ENCODE measurements around the gene EVI5L.
"Not testable (repeated sequence)": the region's sequence is repeated elsewhere in the genome, so short reads cannot be mapped to it uniquely, and the experiment has no call there.

EVI5L gene

GRCh38 chr19:7801020-7801570, 28.9 kb upstream of the EVI5L start:
- Mint-ChIP-seq H3K27me3 (peaks cover 71% of the 10 kb centered on the region), H3K9me3 (no peaks in the 10 kb centered on the region), H3K27ac (no peak overlapping the region), H3K4me3 (no peak overlapping the region), H3K4me1 (peaks cover 7% of the 10 kb centered on the region)
- no peak for ATAC-seq
- DNase-seq, result no peak

- Mint-ChIP-seq H3K4me1 (peaks cover 18% of the 10 kb centered on the region), H3K27me3 (peaks cover 73% of the 10 kb centered on the region), H3K9me3 (peaks cover 8 to 10% of the 10 kb centered on the region in 2 donors), H3K4me3 (no peak overlapping the region), H3K27ac (no peak overlapping the region)
- DNase-seq (no peak), ATAC-seq (no peak)
Observed at GRCh38 chr19:7806234-7806633, 23.8 kb upstream of the EVI5L start.

- Mint-ChIP-seq H3K4me1 (peaks cover 18% of the 10 kb centered on the region), H3K27me3 (peaks cover 76% of the 10 kb centered on the region)
Observed at GRCh38 chr19:7806876-7807275, 23.1 kb upstream of the EVI5L start.

GRCh38 chr19:7808108-7808507, 21.9 kb upstream of the EVI5L start:
- peaks cover 18% of the 10 kb centered on the region for H3K4me1 Mint-ChIP-seq
- ATAC-seq (no peak), DNase-seq (no peak)
- H3K27me3 Mint-ChIP-seq, result peaks cover 68% of the 10 kb centered on the region
- no peak overlapping the region for H3K27ac Mint-ChIP-seq
- H3K4me3 Mint-ChIP-seq, result no peak overlapping the region
- H3K9me3 Mint-ChIP-seq, result peaks cover 19 to 22% of the 10 kb centered on the region in 2 donors

More at GRCh38 chr19:7806876-7807275, 23.1 kb upstream of the EVI5L start:
- Mint-ChIP-seq H3K4me3 (no peak overlapping the region), H3K27ac (peak overlapping the region in 1 of 2 donors; percentile 86), H3K9me3 (peaks cover 15 to 16% of the 10 kb centered on the region in 2 donors)
- DNase-seq, result no peak
- no peak for ATAC-seq

GRCh38 chr19:7811989-7812388, 18.0 kb upstream of the EVI5L start:
- H3K27ac Mint-ChIP-seq, result no peak overlapping the region
- H3K4me1 Mint-ChIP-seq, result peaks cover 31% of the 10 kb centered on the region
- ATAC-seq, result no peak
- H3K4me3 Mint-ChIP-seq, result no peak overlapping the region
- peaks cover 63% of the 10 kb centered on the region for H3K27me3 Mint-ChIP-seq
- no peak for DNase-seq
- peaks cover 19 to 28% of the 10 kb centered on the region in 2 donors for H3K9me3 Mint-ChIP-seq

- DNase-seq (no peak), ATAC-seq (peak; percentile 49)
- Mint-ChIP-seq H3K4me3 (peak overlapping the region in 1 of 2 donors; percentile 4), H3K9me3 (peaks cover 24 to 33% of the 10 kb centered on the region in 2 donors), H3K4me1 (peaks cover 29% of the 10 kb centered on the region), H3K27me3 (peaks cover 73% of the 10 kb centered on the region), H3K27ac (no peak overlapping the region)
Observed at GRCh38 chr19:7815325-7815724, 14.7 kb upstream of the EVI5L start.

- H3K27ac Mint-ChIP-seq, ATAC-seq, H3K4me3 Mint-ChIP-seq, DNase-seq: not testable (repeated sequence)
- Mint-ChIP-seq H3K9me3 (peaks cover 17 to 26% of the 10 kb centered on the region in 2 donors), H3K4me1 (peaks cover 29% of the 10 kb centered on the region), H3K27me3 (peaks cover 74% of the 10 kb centered on the region)
Observed at GRCh38 chr19:7816040-7816439, 14.0 kb upstream of the EVI5L start.

- Mint-ChIP-seq H3K27ac (no peak overlapping the region), H3K9me3 (peaks cover 5 to 12% of the 10 kb centered on the region in 2 donors), H3K4me3 (no peak overlapping the region), H3K27me3 (peaks cover 71% of the 10 kb centered on the region), H3K4me1 (peaks cover 29% of the 10 kb centered on the region)
- ATAC-seq, result no peak
- DNase-seq, result no peak
Observed at GRCh38 chr19:7817801-7818200, 12.2 kb upstream of the EVI5L start.

GRCh38 chr19:7818806-7819205, 11.2 kb upstream of the EVI5L start:
- peaks cover 35% of the 10 kb centered on the region for H3K4me1 Mint-ChIP-seq
- no peak overlapping the region for H3K4me3 Mint-ChIP-seq
- no peak for ATAC-seq
- no peak overlapping the region for H3K27ac Mint-ChIP-seq
- no peak for DNase-seq
- H3K27me3 Mint-ChIP-seq, result peaks cover 79% of the 10 kb centered on the region
- peaks cover 5 to 12% of the 10 kb centered on the region in 2 donors for H3K9me3 Mint-ChIP-seq

GRCh38 chr19:7819337-7819736, 10.7 kb upstream of the EVI5L start:
- Mint-ChIP-seq H3K27ac (no peak overlapping the region), H3K4me1 (peaks cover 35% of the 10 kb centered on the region), H3K4me3 (no peak overlapping the region), H3K9me3 (peaks cover 5 to 12% of the 10 kb centered on the region in 2 donors), H3K27me3 (peaks cover 78% of the 10 kb centered on the region)
- ATAC-seq, result peak; percentile 60
- DNase-seq, result no peak

- H3K27ac Mint-ChIP-seq, result no peak overlapping the region
- H3K9me3 Mint-ChIP-seq, result peaks cover 5 to 12% of the 10 kb centered on the region in 2 donors
- peaks cover 22% of the 10 kb centered on the region for H3K4me1 Mint-ChIP-seq
- no peak for ATAC-seq
- no peak for DNase-seq
- H3K27me3 Mint-ChIP-seq, result peaks cover 65% of the 10 kb centered on the region
- H3K4me3 Mint-ChIP-seq, result no peak overlapping the region
Observed at GRCh38 chr19:7820588-7820987, 9.4 kb upstream of the EVI5L start.

- H3K9me3 Mint-ChIP-seq, result peaks cover 5 to 6% of the 10 kb centered on the region in 2 donors
- H3K4me3 Mint-ChIP-seq, result no peak overlapping the region
- DNase-seq, result no peak
- ATAC-seq, result no peak
- H3K4me1 Mint-ChIP-seq, result peaks cover 19% of the 10 kb centered on the region
- peaks cover 66% of the 10 kb centered on the region for H3K27me3 Mint-ChIP-seq
- peak overlapping the region in 1 of 2 donors; percentile 92 for H3K27ac Mint-ChIP-seq
Observed at GRCh38 chr19:7822910-7823515, 7.0 kb upstream of the EVI5L start.

- Mint-ChIP-seq H3K4me3 (no peak overlapping the region), H3K9me3 (peaks cover under 1 to 5% of the 10 kb centered on the region in 2 donors), H3K27ac (no peak overlapping the region), H3K4me1 (peaks cover 21% of the 10 kb centered on the region), H3K27me3 (peaks cover 61% of the 10 kb centered on the region)
- ATAC-seq (no peak), DNase-seq (no peak)
Observed at GRCh38 chr19:7823686-7824301, 6.2 kb upstream of the EVI5L start.

- peak overlapping the region; percentile 89 to 90 for H3K4me3 Mint-ChIP-seq
- H3K9me3 Mint-ChIP-seq, result no peaks in the 10 kb centered on the region
- ATAC-seq (no peak), DNase-seq (no peak)
- H3K4me1 Mint-ChIP-seq, result peaks cover 30% of the 10 kb centered on the region
- H3K27me3 Mint-ChIP-seq, result peaks cover 16% of the 10 kb centered on the region
- H3K27ac Mint-ChIP-seq, result peak overlapping the region; percentile 20 to 87
Observed at GRCh38 chr19:7829166-7829520, 875 bp upstream of the EVI5L start.

GRCh38 chr19:7830272-7830771, 304 bp downstream of the EVI5L start:
- H3K27me3 Mint-ChIP-seq, result peaks cover 15% of the 10 kb centered on the region
- H3K4me3 Mint-ChIP-seq, result peak overlapping the region; percentile 89 to 90
- H3K4me1 Mint-ChIP-seq, result peaks cover 30% of the 10 kb centered on the region
- no peaks in the 10 kb centered on the region for H3K9me3 Mint-ChIP-seq
- DNase-seq (no peak), ATAC-seq (peak; percentile 22)
- no peak overlapping the region for H3K27ac Mint-ChIP-seq

- Mint-ChIP-seq H3K4me1 (peaks cover 30% of the 10 kb centered on the region), H3K9me3 (no peaks in the 10 kb centered on the region), H3K27ac (peak overlapping the region; percentile 75), H3K27me3 (peaks cover 15% of the 10 kb centered on the region), H3K4me3 (peak overlapping the region; percentile 77 to 79)
- DNase-seq (no peak), ATAC-seq (no peak)
Observed at GRCh38 chr19:7830823-7831222, 805 bp downstream of the EVI5L start.

Measured in stimulated activated naive CD8-positive, alpha-beta T cell treated with anti-CD3 and anti-CD28 coated beads, Interleukin-15, amount 100 ng/mL, for 72 hours (primary cell).